HG02852 (cell line): ENCODE data around the gene GLRB.
A peak's percentile ranks its signal among the peaks of the same experiment; 100 is the strongest.
"Not testable (repeated sequence)": the region's sequence is repeated elsewhere in the genome, so short reads cannot be mapped to it uniquely, and the experiment has no call there.

Source experiments
- ATAC-seq: cut with Tn5 transposase; IDR thresholded peaks from one replicate; pipeline ENCODE4 v1.9.1; 2021; ENCODE audit warnings: mild to moderate bottlenecking, moderate library complexity; ENCODE audit not compliant: unreplicated experiment

The GLRB gene

DNA sequence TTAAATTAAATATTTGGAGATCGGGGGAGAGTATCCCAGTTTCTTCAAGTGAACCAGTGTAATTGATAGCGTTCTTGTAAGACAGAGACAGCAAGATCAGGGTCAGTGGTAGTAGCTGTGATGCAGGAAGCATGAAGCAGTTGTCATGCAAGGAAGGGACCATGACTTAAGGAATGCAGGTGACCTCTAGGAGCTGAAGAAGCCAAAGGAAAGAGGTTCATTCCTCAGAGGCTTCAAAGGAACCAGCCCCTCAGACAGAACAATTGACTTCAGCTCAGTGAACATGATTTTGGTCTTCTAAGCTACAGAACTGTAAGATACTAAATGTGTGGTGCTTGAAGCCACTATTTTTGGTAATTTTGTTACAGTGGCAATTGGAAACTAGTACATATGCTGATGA is 51.6 kb downstream of the GLRB start:
- ATAC-seq = no peak

DNA sequence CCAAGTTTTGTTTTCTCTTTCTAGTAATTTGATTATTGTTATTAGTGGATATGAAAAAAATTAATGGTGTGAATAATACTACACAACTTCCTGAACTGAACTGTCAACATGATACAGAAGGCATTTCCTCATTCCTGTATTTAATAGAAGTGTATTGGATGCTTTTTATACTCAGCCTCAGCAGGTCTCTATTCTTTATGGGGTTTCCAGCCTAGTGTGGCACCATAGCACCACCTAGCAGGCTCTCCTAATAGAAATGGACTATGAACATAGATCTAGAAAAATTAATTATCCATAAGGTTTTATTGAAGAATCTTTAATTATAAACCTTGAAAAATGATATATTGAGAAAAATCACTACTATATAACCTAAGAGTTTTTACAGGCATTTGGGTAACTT is 52.4 kb downstream of the GLRB start:
- ATAC-seq = no peak

DNA sequence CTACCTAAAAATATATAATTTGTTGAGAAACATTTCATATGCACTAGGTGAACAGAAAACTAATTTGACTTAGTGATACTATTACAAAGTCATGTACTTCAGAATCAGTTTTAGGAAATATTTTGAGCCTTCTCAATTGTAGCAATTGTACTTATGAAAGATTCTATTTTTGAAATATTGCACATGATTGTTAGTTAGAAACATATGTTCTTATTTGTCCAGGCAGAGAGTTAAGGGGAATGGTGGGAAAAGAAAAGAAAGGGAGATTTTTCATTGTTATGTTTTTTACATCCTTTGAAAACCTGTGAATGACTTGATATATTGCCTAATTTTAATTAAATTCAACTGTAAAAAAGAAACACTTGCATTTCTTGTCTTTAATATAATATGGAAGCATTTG is 66.0 kb downstream of the GLRB start:
- no peak for ATAC-seq

DNA sequence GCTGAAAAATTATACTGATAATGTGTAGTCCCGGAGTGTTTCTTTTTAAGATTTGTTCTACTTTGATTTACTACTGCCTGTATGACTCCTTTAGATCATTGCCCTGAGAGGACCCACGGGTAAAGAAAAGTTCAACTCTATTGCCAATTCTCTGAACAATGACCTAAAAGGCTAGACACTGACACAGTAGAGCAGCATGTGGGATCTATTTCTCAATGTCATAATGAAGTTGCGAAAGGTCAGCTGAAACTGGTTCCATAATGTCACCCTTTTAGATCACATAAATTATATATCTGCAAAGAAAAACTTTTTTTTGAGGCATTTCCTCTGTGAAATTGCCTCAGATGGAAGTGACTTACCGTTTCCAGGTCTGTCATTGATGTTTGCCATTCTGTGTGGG is 67.4 kb downstream of the GLRB start:
- no peak for ATAC-seq

DNA sequence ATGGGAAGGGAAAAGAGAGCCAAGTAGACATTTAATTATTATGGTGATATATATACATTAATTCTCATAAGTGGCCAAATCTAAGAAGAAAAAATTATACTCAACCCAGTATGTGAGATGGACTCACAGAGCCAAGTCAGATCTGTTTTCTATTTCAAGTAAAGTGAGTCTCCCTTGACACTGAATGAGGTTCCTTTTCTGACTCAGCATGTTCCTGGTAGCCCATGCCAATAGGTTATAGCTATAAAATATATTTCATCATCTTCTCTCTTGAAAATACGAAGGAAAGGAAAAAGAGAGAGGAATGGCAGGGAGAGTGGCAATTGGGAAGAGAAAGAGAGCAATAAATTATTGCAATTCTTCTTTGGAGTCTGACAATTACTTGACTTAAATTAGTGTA is 75.8 kb downstream of the GLRB start:
- no peak for ATAC-seq

DNA sequence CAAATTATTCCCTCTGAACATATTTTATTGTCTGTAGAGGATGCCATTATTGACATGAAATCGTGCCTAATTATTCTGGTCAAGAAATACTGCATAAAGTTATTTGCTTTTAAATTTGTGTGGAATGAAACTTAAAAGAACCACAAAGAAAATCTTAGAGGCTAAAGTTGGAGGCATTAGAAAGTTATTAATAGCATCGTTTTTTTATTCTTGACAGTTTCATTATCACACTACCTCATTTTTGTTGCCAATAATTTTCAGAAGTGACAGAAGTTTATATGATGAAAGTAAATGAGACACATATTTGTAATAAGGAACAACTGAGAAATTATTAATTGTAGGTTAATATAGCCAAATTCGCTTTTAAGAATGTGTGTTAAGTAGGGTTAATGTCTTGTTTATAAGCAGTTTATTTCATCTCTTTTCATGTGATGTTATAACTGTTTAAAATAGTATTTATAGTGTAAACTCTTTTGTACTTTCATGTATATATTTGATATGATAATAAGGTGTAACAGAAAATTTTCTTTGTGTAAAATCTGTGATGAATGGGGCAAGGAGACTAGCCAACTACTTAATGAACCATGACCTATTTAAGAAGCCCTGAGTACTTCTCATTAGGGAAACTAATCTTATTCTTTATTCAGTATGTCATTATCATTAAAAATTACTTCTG is 90.1 kb downstream of the GLRB start:
- no peak for ATAC-seq

DNA sequence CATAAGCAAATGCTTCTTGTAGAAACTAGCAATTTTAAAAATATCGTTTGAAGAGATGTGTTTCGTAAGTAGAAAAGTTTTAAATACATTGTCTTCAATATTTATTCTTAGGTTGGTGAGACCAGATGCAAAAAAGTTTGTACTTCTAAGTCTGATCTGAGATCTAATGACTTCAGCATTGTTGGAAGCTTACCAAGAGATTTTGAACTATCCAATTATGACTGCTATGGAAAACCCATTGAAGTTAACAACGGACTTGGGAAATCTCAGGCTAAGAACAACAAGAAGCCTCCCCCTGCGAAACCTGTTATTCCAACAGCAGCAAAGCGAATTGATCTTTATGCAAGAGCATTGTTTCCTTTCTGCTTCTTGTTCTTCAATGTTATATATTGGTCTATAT is 94.4 kb downstream of the GLRB start:
- ATAC-seq = no peak

DNA sequence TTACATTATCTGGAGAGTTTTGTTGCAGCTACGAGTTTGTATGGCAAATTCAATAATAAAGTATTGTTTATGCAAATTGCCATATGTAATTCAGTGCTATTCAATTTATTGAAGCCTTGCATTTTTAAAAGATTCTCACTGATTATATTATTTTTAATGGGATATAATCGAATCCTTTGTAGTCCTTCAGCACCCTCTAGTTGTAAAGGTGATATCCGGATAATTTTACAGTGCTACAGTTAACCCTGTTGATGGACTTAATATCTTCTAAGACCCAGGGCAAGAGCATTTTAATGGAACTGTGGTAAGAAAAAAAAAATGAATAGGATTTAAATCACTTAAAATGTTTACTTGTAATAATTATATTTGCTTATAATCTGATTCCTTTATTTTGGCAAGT is 96.1 kb downstream of the GLRB start:
- ATAC-seq = no peak

DNA sequence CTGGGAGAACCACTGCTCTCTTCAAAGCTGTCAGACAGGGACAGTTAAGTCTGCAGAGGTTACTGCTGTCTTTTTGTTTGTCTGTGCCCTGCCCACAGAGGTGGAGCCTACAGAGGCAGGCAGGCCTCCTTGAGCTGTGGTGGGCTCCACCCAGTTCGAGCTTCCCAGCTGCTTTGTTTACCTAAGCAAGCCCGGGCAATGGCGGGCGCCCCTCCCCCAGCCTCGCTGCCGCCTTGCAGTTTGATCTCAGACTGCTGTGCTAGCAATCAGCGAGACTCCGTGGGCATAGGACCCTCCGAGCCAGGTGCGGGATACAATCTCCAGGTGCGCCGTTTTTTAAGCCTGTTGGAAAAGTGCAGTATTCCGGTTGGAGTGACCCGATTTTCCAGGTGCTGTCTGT is 104.3 kb downstream of the GLRB start:
- not testable (repeated sequence) for ATAC-seq

DNA sequence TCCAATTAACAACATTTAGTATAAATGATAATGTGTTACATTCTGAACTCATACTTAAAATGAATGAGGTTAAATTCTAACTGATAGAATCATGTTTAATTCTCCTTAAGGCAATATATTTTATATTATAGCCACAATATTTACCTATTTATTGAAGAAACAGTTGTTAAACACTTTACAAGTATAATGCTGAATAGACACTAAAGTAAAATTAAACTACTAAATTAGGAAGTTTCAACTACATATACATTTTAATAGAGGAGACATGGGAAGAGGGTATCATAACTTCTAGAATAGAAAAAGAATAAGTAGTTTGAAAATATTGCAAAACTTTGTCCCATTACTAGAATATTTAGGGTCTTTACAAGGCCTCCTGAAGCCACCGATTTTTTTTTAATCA is 108.3 kb downstream of the GLRB start:
- no peak for ATAC-seq

DNA sequence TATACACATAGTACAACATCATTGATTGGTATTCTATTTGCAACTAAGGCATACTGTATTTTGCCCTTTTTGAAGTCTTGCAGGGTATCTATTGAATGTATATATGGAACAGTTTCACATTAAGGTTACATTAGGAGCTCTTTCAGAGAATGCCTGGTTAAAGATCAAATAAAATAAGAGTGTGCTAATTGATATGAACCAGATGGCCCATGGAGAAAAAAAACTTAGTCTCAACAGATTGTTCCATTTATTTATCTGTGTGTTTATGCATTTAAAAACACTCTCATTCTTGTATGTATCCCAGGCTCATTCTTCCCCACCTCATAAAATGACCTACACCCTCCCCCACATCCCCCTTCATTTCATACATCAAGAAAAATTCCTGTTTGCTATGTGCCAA is 109.4 kb downstream of the GLRB start:
- no peak for ATAC-seq

DNA sequence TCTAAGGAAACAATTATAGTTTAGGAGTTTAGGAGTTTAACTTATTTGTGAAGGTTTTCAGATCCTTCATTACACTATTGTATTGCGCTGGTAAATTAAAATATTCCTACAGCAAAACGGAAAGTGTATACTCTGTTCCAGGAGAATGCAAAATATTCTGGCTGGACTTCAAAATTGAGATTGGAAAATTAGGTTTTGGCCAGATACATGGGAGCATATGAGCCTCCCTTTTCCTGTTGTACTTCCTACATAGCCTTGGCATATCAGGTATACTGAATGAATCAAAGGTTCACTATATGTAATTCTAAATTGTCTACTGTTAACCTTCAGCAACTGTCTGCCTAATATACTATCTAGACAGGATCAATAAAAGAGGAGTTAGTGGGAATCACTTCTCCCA is 119.4 kb downstream of the GLRB start:
- ATAC-seq = no peak

DNA sequence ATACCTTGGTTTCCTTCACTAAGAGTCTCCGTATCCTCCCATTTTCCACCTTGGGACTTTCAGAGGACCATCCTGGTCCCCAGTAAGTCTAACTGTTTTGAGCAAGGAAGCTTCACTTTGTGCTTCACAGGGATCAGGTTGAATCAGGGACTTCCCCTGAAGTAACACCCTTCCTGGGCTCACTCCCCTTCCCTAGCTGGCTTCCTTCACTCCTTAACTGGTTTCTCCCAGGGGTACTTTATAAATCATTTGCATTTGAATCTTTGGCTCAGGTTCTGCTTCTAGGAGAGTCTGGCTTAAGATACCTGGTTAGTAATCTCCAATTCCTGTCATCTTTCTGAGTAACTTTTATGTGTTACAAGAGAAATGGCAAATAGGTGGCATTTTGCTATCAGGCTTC is 120.1 kb downstream of the GLRB start:
- no peak for ATAC-seq

DNA sequence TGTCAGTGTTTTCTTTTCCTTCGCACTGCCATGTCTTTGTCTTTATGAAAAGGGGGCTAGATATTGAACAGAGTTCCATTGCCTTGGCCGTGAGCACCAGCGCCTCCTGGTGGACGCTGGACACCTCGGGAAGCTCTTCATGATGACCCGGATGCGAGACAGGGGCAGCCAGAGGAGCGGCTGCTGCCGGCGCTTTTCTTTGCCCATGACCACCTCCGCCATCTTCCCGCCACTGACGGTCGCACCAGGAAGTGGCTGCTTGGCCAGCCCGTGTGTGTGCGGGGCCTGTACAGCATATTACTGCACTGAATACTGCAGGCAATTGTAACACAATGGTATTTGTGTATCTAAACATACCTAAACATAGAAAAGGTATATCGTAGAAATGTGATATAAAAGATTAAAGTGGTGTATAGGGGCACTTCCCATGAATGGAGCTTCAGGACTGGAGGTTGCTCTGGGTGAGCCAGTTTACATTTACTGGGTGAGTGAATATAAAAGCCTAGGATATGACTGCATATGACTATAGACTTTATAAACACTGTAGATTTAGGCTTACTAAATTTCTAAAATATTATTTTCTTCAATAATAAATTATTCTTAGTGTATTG is 128.8 kb downstream of the GLRB start:
- ATAC-seq = peak; percentile 76

DNA sequence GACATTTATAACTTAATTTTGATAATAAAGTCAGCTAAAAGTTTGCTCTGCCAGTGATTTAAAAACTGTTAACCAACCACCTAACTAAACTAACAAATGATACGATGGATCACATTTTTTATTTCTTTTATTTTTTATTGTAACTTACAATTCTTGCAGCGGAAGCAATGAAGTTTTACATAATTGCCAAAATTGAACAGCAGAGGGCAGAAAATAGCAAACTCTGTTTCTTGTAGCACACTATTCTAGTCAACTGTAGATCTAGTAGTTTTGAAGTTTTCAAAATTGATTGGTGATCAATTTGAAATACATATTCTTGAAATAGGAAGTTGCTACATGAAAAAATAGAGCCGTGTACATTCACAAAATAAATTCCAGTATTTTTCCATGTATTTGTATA is 141.8 kb downstream of the GLRB start:
- no peak for ATAC-seq

DNA sequence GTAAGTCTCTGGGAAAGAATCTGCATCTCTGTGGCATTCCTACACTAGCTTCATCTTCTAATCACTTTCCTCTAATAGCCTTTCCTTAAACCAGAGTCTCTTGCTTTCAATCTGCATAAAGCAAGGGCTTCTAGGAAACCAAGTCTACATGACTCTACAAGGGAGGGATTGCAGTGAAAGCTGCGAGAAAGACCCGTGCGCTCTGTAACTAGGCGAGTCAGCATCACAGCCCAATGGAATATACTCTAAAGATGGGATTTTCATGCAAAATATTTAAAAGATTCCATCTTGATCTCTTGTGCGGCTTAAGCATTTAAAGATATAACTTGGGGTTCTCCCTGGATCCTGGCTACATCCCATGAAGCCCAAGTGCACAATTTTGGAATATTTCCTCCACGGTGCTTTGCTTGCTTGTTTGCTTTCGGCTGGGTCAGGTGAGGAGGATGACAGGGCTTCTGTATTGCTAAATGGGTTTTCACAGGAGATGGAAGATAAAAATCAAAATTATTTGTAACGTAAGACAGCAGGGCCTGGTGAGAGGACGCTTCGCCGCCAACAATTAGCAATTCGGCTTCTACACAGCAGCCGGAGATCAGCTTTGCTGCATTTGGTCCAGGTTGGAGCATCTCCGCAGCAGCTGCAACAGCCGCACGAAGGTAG is 143.9 kb downstream of the GLRB start:
- ATAC-seq = no peak

DNA sequence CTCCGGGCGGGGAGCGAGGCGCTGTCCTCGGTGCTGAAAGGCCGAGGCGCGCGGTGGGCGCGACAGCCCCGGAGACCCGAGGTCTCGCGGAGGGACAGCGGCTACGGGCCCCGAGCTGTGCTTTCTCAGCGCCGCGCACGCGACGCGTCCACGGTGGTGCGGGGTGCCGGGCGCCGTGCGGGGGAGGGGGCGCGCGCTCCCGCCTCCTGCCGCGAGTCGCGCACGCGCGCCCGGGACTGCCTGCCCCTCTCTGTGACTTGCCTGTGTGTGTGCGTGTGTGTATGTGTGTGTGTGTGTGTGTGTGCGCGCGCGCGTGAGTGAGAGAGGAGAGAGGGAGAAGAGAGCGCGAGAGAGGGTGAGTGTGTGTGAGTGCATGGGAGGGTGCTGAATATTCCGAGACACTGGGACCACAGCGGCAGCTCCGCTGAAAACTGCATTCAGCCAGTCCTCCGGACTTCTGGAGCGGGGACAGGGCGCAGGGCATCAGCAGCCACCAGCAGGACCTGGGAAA is 144.5 kb downstream of the GLRB start, which contains the start of gene GRIA2:
Gene GRIA2 (plus strand): TSS at position 358 of the 511 bp plus-strand sequence. CDS start 315 bp downstream, outside the sequence.
- ATAC-seq = no peak

DNA sequence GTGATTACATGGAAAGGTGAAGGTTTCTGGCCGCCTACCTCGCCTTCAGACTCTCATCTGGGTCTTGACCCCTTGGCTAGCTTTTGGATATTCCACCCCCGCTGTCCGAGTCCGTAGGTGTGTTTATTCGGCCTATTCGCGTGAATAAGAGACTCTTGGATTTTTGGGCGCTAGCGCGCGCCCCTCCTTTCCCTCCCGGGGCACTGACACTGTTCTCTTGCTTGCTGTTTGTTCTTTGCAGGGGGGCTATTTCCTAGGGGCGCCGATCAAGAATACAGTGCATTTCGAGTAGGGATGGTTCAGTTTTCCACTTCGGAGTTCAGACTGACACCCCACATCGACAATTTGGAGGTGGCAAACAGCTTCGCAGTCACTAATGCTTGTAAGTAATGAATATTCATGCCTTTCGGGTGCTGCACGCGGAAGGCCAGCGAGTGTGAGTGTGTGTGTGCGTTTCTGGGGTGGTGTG is 145.5 kb downstream of the GLRB start:
- ATAC-seq = no peak
